GM19467 (cell line): ENCODE measurements around the gene MBD6.
A peak's percentile ranks its signal among the peaks of the same experiment; 100 is the strongest.

ENCODE experiments used
- ATAC-seq: cut with Tn5 transposase; IDR thresholded peaks from one replicate; pipeline ENCODE4 v1.9.1; 2021; ENCODE audit warnings: mild to moderate bottlenecking, moderate library complexity; ENCODE audit not compliant: unreplicated experiment

Gene MBD6, protein sequence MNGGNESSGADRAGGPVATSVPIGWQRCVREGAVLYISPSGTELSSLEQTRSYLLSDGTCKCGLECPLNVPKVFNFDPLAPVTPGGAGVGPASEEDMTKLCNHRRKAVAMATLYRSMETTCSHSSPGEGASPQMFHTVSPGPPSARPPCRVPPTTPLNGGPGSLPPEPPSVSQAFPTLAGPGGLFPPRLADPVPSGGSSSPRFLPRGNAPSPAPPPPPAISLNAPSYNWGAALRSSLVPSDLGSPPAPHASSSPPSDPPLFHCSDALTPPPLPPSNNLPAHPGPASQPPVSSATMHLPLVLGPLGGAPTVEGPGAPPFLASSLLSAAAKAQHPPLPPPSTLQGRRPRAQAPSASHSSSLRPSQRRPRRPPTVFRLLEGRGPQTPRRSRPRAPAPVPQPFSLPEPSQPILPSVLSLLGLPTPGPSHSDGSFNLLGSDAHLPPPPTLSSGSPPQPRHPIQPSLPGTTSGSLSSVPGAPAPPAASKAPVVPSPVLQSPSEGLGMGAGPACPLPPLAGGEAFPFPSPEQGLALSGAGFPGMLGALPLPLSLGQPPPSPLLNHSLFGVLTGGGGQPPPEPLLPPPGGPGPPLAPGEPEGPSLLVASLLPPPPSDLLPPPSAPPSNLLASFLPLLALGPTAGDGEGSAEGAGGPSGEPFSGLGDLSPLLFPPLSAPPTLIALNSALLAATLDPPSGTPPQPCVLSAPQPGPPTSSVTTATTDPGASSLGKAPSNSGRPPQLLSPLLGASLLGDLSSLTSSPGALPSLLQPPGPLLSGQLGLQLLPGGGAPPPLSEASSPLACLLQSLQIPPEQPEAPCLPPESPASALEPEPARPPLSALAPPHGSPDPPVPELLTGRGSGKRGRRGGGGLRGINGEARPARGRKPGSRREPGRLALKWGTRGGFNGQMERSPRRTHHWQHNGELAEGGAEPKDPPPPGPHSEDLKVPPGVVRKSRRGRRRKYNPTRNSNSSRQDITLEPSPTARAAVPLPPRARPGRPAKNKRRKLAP

GRCh38 chr12:57522011-57522886, at the start of gene MBD6:
Gene MBD6, plus strand, starts transcription at chr12:57522824. Its CDS starts 1,480 bp downstream, at chr12:57524304.
- peak; percentile 33 for ATAC-seq

DNA sequence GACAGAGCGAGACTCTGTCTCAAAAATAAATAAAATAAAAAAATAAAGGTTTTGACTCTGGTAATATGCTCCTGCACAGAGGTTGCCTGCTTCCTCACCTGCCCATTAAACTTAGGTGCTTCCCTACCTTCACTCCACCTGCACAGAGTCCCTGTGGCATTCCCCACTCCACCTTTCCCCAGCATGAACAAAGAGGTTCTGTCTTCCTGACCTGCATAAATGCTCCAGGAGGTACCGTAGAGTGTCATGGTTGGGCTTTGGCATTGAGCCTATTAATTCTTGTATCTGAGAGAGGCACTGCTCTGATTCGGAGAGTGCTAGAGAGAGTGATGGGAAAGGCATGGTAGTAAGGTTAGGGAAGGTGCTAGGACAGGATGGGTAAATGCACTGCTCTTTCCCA, 49.2 kb upstream of the MBD6 start:
- no peak for ATAC-seq

GRCh38 chr12:57473886-57474285, 48.7 kb upstream of the MBD6 start:
- ATAC-seq = no peak

GRCh38 chr12:57474430-57474829, 48.2 kb upstream of the MBD6 start:
- ATAC-seq = no peak

GRCh38 chr12:57474862-57475261, 47.8 kb upstream of the MBD6 start:
- no peak for ATAC-seq

DNA sequence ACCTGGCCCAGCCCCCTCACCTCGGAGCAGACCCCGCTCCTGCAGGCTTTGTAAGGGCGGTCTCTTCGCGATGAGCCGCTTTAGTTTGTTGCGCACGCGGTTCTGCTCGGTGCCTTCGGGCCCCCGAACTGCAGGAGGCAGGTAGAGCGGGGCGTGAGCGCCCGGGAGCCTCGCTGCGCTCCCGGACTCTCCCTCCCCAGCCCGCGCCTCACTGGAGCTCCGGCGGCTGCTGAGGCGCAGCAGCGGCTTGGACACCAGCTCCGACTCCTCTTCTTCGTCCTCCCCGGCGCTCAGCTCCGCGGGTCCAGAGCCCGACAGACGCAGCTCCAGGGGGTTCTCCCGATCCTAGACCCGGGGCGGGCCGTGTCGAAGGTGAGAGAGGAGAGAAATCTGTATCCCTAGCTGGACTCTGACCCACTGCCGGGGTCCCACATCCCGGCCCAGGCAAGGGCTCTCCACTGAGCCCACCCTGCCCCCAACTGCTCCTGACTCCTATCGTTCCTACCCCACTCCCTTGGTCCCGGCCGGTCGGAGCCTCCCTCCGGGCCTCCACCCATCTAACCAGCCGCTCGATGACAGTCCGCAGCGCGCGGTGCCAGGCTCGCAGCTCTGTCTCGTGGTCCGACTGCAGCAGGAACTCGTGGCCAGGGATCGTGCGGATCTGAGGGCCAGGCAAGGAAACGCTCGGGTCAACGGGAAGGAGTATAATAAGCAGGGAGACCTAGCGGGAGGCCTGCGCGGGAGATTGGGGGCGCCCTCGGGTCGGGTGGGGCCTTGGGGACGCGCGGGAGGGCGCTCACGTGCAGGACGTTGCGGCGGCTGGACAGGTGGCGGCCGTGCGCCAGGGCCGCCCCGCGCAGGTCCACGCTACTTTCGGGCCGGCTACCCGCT, 47.1 kb upstream of the MBD6 start:
- no peak for ATAC-seq

DNA sequence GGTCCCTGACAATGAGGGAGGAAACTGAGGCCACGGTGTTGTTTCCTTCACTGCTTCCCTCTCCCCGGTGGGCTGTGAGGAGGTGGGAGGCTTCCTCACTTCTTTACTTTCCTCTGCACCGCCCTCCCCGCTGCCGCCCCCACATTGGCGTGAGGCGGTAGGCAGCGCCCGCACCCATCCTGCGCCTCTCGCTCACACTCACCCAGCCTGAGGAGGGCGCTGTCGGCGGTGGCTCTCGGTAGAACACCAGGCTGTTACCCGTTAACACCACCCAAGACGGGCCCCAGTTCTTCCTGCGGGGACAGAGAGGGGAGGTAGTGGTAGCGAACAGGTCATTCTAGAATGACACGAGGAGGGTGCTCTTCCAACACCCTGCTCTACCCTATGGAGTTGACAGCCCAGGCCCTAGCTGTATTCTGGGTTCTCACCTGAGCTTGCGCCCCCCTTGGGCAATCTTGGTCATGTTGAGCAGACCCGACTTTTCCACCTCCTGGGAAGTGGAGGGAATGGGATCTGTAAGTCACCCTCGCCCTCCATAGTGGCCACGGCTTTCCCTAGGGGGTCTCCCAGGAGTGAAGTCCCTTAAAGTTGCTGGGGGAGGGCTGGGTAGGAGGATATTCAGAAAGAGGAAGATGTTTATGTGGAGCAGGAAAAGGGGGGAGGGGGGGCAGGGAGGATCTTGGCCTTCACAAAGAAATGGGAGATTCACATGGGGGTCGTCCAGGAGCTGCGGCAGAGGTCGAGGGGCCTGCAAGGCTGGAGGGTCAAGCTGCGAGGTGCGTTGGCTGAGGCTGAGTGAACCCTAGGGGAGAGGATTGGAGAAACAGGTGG, 46.2 kb upstream of the MBD6 start:
- no peak for ATAC-seq

DNA sequence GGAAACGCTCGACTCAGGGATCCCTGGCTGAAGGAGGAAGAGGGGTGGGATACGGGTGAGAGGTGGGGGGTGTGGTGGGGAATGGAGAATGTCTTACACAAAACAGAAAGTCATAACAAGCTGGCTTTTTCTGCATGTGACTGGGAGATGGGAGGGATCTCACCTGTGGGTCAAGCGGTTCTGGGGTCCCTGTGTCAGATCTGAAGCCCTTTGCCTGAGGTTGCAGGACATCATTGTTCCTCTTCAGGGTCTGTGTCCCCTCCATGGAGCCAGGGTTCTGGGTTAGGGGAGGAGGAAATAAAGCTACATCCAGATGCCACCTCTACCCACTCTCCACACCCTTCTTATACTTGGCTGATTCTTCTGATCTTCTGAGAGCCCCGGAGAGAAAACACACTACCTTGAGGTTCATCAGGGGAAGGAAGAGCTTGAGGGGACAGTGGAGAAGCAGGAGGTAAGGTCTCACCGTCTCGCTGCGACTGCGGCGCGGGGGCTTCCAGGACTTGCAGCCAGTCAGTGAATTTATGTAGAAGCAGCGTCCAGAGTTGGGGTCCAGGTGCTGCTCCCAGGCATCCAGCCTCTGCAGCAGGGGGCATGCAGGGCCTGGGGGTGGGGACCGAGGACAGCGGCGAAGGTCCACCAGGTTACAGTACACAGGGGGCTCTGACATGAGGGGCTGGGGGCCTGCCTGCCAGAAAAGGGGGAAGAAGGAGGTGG, 45.5 kb upstream of the MBD6 start:
- ATAC-seq = no peak

- ATAC-seq = peak; percentile 33
Measured at GRCh38 chr12:57477710-57478681, 44.6 kb upstream of the MBD6 start.

- no peak for ATAC-seq
Measured at GRCh38 chr12:57479043-57479375, 43.6 kb upstream of the MBD6 start.

DNA sequence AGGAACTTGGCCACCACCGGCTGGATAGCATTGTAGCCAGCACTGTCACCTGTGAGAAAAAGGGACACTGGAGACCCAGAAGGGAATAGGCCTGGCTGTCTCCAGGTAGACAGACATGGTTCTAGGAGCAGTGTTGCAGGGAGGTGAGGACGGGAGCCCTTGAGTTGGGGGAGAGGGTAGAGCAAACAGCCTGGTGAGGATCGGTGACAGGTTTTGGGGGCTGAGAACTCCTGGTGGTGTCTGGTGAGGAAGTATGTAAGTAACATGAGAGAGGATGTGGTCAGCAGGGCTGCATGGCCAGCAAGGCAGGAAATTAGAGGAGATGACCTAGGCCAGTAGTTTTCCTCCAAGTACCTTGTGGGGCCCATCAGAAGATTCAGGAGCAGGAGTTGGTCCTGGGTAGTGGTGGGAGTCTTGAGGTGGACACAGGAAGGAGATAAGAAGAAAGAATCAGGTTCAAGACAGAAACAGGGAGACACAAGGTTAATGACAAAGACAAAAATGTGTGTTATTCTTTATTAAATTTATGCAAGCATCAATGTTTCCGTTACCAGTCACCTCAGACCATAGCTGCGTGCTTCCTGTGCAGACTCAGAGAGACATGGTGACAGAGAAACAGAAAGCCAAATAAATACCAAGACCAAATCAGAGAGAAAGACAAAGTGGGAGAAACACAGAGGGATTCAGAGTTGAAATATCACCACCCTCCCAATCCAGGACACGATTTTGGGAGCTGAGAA, 43.1 kb upstream of the MBD6 start, which contains the start of gene ARHGAP9:
Gene ARHGAP9, minus strand, starts transcription at position 491 of the 740 bp plus-strand sequence. Its CDS starts 460 bp downstream, at position 31.
- ATAC-seq = no peak

DNA sequence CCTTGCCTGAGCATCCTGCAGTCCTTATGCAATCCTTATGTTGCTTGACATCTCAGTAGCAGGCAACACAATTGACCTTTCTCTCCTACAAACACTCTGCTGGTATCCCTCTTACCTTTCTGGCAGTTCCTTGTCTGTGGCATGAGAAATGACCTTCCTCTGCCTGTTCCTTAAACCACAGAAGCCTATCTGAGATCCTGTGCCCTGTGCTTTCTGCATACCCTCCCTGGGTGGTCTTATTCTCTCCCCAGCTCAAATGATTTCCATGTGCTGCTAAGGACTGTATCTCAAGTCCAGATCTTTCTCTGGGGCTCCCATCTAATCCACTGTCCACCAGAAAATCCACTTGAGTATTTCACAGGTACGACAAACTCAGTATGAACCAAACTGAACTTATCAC, 41.0 kb upstream of the MBD6 start:
- no peak for ATAC-seq

DNA sequence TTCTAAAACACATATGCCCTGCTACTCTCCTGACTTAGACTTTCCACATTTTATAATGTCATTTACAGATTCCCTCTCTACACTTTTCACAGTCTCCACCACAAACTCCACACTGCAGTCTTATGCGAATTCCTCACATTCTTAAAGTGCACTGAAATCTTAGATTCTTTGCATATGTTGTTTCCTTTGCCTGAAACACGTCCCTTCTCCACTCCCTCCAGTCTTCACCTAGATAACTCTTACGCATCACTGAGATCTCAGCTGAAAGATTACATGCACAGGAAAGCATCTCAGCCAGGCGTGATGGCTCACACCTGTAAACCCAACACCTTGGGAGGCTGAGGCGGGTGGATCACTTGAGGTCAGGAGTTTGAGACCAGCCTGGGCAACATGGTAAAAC, 39.2 kb upstream of the MBD6 start:
- ATAC-seq = no peak

DNA sequence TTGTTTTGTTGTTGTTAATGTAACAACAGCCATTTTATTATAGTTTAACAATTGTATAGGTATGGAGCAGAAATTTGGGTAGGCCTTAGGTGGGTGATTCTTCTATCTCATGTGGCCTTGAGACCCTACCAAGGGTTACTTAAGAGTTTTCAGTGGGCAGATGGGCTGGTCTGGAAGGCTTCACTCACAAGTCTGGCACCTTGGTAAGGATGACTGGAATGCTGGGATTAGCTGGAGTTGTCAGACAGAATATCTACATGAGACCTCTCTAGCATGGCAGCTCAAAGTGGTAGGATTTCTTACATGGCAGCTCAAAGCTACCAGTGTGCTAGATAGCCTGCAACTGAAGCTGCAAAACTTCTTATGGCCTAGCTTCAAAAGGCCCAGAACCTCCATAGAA, 36.9 kb upstream of the MBD6 start:
- ATAC-seq = no peak

DNA sequence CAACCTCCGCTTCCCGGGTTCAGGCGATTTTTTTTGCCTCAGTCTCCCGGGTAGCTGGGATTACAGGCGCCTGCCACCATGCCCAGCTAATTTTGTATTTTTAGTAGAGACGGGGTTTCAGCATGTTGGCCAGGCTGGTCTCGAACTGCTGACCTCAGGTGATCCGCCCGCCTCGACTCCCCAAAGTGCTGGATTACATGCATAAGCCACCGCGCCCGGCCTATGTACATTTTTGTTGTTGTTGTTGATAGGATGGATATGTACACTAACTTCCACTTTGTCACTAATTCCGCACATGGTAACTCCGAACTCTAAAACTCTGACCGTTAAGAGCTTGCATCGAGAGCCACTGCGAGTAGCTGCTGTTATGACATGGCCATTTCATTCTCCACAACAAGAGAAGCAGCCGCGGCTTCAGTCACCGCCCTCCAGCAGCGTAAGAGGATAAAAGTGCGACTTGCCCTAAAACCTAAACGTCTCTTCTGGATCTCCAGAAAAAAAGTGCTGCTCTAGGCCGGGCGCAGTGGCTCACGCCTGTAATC, 35.5 kb upstream of the MBD6 start:
- no peak for ATAC-seq
